A549 treated with dexamethasone at 1 μM for 4 hours (cell line): ENCODE data around the gene ANKRD6. TPM values are rescaled to one million over a fixed set of nuclear protein-coding genes. Genes with fewer than 3 reads are reported as not detected.

ENCODE experiments used
- total RNA-seq: library from RNA; stranded (reverse); fragments of 200-300 nt; extraction: Qiagen RNA extraction; gene quantifications from 5 replicates; pipeline ENCODE4 v1.2.3, GENCODE V29; 2022

Gene ANKRD6
- total RNA-seq: 1.3 to 2.1 TPM (median 1.8 TPM) in 5 replicates

DNA sequence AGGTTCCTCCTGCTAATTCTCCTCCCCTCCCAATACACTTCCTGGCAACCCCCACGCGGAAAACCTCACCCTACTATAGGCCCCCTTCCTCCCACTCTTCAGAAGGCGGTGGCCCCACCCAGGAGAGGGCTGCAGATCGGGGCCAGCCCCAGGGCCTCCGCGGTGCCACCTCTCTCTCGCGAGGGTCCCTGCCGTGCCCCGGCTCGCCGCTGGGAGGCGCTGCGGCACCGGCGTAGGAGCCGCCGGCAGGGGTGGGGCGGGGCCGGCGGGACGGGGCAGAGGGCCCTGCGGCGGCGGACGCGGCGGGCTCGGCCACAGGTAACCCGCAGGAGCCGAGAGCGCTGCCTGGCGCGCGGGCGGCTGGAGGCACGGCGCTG lies at the start of gene ANKRD6:
TSS of gene ANKRD6 (plus strand) at position 278 of the 377 bp plus-strand sequence. CDS start 133,825 bp downstream, outside the sequence.

DNA sequence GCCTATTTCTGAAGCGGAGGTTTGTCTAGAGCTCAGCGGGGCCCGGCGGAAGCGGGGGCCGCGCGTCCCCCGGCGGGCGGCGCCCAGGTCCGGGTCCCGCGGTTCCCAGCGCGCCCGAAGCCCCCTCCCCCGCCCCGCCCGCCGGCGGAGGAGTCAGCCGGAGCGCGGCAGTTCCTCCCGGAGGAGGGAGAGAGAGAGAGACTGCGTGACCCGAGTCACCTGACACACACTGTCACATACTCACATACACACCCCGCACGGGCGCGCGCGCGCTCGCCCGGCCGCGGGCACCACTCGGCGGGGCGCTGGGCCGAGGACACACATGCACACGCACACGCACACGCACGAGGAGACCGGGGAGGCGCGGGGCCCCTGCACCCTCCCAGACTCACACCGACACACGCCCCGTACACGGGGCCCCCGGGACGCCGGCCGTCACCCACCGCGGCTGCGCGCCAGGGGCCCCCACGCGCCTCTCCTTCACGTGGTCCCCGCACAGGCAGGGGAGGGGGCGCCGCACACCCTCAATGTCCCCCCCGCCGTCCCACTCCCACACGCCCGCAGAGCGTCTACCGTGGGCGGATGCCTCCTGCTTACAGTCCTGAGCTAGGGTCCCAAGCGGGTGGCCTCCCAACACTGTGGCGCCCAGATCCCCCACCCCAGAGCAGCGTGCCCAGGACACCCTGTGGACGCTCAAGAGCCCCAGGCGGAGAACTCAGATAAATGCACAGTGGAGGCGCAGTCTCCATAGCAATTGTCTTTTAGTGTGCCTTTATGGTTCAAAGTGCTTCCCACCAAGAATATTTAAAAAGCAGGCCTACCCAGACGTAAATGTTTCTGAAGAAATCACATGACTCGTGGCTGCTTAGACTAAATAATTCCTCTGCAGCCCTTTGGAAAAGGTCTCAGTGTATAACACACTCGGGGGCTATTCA lies 20.6 kb upstream of the ANKRD6 start, which contains the start of gene RRAGD:
TSS of gene RRAGD (minus strand) at position 203 of the 935 bp plus-strand sequence. CDS start 280 bp downstream, outside the sequence.

DNA sequence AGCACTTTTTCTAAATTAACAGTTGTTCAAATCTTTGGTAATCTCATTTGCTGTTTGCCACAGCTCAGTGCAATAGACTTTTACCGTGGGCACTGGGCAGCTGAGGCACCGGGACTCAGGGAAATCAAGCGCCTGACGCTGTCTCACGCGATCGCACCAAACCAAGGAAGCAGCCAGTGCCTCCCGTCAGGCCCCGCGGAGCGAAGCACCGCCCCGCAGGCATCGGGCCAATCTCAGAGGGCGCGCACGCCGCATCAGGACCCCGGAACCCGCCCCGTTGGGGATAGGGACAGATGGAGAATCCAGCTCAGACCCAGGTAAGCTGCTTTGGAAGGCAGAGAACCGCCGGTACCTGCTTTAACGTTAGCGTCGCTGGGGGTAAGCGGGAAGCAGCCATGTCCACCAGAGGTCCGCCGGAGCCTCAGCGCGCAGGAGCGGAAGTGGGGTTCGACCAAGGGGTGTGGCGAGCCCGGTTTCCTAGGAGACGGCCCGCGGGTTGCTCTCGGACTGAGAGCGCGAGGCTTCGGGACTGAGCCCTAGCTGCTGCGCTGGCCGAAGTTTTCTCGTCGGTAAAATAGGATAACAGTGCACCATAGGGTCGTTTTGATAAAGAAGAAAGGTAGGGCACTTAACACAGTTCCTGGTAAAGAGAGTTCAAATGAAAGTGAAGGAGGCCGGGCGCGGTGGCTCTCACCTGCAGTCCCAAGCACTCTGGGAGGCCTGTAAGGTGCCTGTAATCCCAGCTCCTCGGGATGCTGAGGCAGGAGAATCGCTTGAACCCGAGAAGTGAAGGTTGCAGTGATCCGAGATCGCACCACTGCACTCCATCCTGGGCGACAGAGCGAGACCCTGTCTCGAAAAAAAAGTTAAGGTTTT lies 205.6 kb downstream of the ANKRD6 start, which contains the start of gene LYRM2:
TSS of gene LYRM2 (minus strand) at position 428 of the 876 bp plus-strand sequence. CDS start at position 397, 31 bp downstream.

Other genes starting within 250 kb of the ANKRD6 start
- gene GABRR1, start 215.8 kb upstream of the ANKRD6 start, total RNA-seq: not detected in 5 replicates
- gene GABRR2, start 117.9 kb upstream of the ANKRD6 start, total RNA-seq: 0.05 to 0.07 TPM in 2 of 5 replicates, not detected in the others
- 14.2 to 16.8 TPM (median 16.0 TPM) in 5 replicates for gene UBE2J1, start 80.4 kb upstream of the ANKRD6 start, total RNA-seq
- 3.6 to 5.6 TPM (median 4.5 TPM) in 5 replicates for gene RRAGD, start 20.9 kb upstream of the ANKRD6 start, total RNA-seq
- 28.8 to 35.2 TPM (median 32.1 TPM) in 5 replicates for gene LYRM2, start 205.6 kb downstream of the ANKRD6 start, total RNA-seq